GM19239 (cell line): Measurements from ENCODE around the gene STARD7.
A peak's percentile ranks its signal among the peaks of the same experiment; 100 is the strongest.
"Not testable (repeated sequence)": the region's sequence is repeated elsewhere in the genome, so short reads cannot be mapped to it uniquely, and the experiment has no call there.

Experiments used
- DNase-seq: peaks from one replicate; pipeline ENCODE4 v3.0.0; 2011; ENCODE audit warnings: low spot score; ENCODE audit not compliant: insufficient read length
- FAIRE-seq: peaks from 2 replicates; lab custom pipeline; 2011; peaks lifted over from hg19 to GRCh38; lab: Jason Lieb, UNC

Gene STARD7

DNA sequence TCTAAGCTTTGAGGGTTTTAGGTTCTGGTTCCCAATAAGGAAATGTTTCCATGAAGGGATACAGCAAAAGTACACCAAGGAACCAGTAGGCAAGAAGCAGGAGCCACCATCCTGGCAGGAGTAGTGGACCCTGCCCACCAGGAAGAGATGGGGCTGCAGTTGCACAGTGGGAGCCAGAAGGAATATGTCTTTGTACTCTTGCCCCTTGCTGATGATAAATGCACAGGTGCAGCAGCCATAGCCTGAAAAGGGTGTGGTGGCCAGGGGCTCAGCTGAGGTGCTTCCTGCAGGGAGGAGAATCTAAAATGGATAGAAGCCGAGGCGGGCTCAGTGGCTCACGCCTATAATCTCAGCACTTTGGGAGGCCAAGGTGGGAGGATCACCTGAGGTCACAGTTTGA, 29.6 kb upstream of the STARD7 start:
- DNase-seq (no peak), FAIRE-seq (no peak)

DNA sequence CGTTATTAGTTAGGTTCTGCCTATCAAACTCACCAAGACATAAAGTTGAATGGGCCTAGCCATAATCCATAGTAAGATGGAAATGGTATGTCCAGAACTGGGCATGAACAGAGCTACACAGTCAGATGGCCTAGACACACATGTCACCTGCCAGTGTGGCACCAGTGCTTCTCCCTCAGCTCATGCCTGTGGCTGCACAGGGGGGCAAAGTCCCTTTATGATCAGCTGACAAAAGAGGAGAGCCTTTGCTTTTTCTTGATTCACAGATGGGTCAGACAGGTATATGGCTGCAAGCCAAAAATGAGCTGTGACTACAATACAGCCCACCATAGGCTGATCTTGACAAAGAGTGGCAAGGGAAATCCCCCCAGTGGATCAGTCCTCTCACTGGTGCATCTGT, 28.3 kb upstream of the STARD7 start:
- DNase-seq, result no peak
- FAIRE-seq, result no peak

DNA sequence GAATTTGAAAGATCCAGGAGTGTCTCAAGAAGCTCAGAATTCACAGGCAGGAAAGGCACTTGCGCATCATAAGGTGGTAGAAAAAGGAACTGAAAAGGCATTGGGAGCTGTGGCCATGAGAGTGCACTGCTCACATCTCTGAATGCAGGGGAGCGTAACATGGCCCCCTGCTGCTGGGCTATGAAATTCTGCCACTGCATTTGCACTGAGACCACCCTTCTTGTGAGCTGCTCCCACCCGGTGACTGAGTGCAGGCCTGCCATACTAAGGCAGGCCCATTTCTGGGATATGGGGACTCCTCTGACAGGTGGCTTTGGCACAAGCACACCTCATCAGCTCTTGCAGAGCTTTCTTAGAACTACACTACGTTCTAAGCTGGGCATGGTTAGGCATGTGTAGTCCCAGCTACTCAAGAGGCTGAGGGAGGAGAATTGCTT, 25.3 kb upstream of the STARD7 start:
- peak; percentile 88 for FAIRE-seq
- DNase-seq, result peak; percentile 53

DNA sequence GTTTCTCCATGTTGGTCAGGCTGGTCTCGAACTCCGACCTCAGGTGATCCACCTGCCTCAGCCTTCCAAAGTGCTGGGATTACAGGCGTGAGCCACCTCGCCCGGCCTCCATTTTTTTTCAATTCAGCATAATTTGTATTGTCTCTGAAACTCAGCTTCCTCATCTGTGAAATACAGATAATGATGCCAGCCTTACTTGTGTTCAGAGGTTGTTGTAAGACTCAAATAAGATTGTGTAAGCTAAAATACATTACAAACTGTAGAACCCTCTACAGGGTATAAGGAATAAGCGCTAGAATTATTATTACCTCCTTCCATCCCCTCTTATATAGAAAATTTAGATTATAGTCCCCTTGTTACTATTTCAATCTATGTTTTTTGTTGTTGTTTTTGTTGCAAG, 24.8 kb upstream of the STARD7 start:
- DNase-seq (no peak), FAIRE-seq (no peak)

DNA sequence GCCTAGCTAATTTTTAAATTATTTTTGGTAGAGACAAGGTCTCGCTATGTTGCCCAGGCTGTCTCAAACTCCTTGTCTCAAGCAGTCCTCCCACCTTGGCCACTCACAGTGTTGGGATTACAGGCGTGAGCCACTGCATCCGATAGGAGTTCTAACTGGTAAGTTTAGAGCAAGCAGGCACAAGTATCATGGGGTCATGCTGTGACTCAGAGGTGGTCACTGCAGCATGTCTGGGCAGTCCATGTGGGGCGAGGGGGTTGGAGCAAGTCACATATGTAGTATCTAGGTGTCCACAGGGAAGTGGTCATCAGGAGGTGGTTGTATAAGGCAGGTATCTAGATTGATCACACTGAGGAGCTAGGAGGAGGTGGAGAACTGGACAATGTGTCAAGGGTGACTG, 22.7 kb upstream of the STARD7 start:
- no peak for DNase-seq
- no peak for FAIRE-seq

DNA sequence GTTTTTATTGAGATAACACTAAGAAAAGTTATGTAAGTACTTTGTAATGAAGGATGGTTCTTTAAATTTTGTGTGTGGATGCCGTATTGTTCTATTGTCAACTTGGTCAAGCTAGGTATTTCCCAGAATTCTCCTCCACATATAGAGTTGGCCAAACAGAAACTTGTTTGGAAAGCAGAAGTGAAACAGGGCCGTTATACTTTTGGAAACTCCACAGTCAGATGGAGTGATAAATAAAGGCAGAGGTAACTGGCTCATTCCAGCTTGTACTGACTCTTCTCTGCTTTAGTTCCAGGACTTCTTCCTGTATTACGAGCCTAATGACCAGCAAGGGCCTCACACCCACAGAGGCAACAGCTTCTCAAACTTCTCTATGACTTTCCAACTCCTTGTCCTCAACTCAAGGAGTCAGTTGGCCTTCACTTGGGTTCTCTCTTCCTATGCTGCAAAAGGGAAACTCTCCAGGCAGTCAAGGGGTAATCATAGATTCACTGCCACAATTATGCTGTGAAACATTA, 16.4 kb upstream of the STARD7 start:
- DNase-seq (peak; percentile 25), FAIRE-seq (peak; percentile 97)

DNA sequence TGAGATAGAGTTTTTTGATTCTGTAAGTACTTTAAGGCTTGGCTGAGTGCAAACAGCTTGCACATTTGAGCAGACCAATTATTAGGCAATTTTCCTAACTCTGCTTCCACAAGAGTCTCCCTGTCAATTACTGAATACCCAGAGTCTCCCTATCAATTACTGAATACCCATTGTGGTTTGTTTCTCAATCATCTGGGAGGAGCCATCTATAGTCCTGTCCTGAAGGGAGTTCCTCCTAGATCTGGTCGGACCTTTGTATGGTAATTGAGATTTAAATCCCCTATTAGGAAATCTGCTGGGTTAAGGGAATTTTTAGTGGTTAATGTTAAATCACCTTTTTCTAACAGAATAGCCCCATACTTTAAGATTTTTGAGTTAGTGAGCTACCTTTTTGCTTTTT, 12.5 kb upstream of the STARD7 start:
- DNase-seq, result not testable (repeated sequence)

DNA sequence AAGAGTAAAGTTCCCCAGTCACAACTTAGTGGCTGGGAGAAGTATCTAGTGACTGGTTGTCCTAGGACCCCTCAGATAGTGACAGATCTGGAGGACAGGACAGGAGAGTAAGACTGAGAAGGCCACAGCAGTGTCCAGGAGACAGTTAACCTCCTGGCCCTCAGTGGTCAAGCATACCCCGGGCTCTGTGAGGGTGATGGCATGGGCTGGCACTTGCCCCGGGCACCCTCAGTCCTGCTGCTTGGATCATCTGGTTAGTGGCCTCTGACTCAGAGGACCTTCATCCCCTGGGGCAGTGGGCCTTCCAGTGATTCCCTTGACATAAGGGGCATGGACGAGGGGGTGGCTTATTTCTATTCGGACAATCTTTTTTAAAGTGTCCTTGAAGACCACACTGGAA, 11.3 kb upstream of the STARD7 start:
- FAIRE-seq, DNase-seq: not testable (repeated sequence)

More for the DNA sequence above, 12.5 kb upstream of the STARD7 start:
- not testable (repeated sequence) for FAIRE-seq

DNA sequence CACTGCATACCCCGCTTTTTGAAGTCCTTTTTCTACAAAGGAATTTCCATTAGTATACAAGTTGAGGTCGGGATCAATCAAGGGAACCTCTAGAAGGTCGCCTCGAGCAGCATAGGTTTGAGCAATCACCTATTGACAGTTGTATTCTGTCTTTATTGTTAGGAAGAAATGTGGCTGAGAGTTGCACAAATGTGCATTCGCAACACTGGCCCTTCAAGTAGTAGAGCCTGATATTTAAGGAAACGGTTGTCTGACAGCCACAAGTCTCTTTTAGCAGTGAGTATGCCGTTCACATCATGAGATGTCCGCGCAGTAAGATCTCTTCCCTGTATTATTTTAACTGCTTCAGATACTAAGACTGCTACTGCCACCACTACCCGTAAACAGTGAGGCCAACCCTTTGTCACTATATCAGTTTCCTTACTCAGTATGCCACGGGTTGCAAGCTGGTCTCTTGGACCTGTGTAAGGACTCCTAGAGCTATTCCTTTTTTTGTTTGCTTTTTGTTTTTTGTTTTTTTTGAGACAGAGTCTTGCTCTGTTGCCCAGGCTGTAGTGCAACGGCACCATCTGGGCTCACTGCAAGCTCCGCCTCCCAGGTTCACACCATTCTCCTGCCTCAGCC, 10.0 kb upstream of the STARD7 start:
- FAIRE-seq (no peak), DNase-seq (no peak)

DNA sequence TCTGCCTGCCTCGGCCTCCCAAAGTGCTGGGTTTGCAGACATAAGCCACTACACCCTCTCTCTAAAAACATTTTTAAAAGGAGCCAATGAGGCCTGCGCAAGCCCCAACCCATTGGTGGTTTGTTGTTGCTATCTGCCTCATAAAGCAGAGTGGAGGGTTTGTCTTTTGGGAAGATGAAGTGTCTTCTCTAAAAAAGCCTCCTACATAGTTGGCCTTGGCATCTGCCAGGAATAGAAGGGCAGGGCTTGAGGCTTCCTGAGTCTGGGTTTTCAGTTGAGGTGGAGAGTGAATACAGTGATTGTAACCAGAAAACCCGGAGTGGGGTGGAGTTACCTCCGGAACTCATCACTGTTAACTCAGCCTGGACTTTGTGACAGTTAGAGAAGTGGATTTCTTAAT, 5.9 kb upstream of the STARD7 start:
- no peak for DNase-seq
- no peak for FAIRE-seq

DNA sequence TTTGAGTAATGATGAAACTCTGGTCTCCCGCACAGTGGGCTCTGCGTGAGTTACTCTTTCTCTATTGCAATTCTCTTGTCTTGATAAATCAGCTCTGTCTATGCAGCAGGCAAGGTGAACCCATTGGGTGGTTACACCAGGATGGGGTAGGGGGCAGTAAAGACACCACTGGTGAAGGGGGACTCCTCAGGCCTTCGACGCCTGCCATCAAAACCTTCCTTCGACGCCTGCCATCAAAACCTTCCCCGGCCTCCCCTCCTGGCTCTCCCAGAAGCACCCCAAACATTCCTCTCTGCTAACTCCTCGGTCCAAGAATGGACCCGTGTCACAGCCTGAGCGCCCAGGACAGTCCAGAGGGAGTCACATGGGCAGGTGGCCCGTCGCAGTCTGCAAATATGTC, 4.8 kb upstream of the STARD7 start:
- DNase-seq (no peak), FAIRE-seq (no peak)

DNA sequence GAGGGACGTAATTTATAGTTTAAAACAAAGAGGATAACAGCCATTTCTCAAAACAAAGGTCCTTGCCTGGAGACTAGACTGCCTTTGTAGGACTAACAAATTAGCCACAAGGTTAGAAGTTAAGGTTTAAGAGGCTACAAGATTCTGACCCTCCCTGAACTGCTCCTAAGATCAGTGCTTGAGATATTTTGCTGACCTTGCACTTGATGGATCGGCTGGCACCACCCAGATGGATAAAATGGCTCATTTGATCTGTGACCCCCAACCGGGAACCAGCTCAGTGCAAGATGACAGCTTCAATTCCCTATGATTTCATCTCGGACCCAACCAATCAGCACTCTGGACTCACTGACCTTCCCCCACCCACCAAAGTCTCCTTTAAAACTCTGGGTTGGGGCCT, 3.7 kb upstream of the STARD7 start:
- no peak for FAIRE-seq
- DNase-seq, result no peak

DNA sequence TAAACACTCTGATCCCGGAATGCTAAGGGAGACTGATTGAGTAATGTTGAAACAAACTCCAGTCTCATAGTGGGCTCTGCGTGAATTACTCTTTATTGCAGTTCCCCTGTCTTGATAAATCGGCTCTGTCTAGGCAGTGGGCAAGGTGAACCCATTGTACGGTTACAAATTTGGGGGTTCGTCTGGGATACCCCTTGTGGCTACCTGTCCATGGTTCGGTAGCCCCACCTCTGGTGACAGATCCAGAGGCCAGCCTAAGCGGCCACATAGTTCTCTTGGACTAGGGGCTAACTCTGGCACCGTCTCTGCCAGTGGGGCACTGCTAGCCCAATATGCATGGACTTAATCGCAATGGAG, 1.1 kb upstream of the STARD7 start:
- DNase-seq (no peak), FAIRE-seq (peak; percentile 35)

DNA sequence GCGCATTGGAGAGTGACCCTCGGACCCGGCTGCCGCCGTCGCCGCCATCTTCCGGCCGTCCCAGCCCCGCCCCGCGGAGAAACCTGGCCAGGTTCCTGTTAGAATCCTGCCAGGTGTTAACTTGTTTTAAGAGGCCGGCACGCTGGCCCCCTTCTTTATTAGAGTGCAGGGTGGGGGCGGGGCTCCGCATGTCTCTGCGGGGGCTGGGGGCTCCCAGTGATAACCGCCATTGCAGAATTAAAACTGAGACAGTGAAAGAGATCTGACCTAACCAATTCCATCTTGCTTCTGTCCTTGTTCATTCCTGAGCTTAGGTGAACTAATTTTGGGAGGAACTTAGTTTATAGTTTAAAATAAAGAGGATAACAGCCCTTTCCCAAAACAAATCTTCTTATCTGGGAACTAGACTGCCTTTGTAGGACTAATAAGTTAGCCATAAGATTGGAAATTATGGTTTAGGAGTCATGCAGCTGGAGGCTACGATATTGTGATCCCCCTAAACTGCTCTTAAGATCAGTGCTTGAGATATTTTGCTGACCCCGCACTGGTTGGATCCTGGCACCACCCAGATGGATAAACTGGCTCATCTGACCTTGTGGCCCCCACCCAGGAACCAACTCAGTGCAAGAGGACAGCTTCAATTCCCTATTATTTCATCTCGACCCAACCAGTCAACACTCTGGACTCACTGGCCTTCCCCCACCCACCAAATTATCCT, 543 bp upstream of the STARD7 start:
- peak; percentile 37 for FAIRE-seq

DNA sequence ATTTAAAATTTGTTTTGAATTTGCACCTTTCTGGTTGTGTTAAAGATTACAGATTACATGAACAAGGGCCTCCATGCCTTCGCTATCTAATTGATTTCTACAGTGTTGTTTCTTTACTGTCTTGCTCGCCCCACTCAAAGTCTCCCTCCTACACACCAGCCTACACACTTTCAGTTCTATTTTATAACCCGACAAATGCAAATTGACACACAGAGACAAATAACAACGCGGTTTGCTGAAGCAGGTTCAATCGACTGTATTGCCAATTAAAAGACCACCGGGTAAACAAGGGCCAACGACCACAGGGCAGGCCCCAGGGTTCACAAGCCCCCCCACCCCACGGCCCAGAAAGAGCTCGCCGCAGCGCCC, 869 bp downstream of the STARD7 start:
- DNase-seq, result peak; percentile 19
- FAIRE-seq, result peak; percentile 67

More for the DNA sequence above, 543 bp upstream of the STARD7 start:
- no peak for DNase-seq

DNA sequence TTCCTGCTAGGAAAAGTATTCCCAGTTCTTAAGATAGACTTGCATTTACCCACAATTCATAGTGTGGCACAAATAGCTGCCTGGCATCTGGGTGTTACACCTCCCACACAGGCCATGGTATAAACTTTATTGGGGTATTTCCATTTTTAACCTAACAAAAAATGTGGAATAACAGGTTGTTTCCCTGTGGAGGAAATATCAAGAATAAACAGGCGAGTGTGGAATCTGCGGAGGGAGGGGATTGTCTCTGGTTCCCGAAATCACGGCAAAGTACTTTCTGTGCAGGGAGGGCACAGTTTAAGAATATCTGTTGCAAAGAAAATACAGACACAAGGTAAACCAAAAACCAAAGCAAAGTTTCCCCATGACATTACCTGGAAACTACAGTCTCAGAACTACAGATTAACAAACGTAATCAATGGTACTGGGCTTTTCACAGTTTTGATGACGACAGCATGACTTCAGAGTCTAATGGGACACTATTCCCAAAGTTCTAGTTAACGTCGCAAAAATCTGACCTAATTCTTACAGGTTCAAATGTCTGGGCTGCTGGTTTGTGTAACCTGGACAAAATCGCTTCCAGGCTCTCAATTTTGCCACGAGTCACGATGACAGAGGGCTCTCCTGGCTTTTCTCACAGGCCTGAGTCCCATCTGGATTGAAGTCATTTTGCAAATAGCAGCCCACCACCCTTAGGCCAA, 1.4 kb downstream of the STARD7 start:
- DNase-seq (no peak), FAIRE-seq (no peak)

DNA sequence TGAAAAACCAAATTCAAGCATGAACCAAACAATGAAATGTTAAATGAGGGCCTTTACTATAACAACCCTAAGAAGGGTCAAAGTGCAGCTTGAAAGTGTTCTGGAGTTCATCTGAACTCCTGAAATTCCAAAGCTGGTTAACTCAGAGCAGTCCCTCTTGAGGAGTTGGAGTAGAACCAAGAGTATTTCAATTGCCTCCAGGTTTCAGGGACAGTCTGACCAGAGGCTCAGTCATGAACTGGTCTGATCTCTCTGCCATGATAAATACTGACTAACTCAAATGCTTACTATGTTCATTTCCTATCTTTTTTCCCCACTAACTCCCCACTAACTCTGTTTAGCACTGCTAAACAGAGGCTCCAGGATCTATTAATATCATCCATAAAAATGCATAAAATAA, 2.7 kb downstream of the STARD7 start:
- no peak for FAIRE-seq
- DNase-seq, result no peak

DNA sequence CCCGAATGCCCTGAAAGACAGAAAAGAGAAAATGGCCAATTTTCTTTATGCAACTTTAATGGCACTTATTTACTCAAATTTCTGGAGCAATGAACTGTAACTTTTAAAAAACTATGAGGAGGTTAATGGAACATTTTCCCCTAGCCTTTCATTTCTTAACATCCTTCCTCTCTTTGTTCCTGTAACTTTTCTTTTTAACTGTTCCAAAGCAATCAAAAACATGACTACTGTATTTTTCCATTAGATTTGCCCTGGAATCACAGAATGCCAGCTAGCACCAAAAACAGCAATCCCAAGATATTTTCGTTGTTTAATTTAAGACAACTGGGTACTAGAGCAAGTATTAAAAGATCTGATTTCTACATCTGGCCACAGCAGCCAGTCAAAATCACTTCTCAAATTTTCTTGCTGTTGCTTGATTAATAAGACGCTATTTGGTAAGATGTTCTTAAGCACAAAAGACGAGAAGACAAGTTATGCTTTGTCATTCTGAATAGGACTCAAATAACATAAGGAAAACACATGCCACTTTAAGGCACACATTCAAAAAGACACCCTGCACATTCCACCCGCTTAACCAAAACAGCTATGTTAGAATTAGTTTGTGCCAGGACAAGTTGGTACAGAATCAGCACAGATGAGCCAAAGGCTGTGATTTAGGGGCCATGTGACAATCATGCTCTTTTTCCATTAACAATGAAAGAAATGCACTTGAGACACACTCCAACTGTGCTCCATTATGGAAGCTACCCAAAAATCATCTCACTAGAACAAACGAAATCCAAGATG, 3.6 kb downstream of the STARD7 start:
- no peak for DNase-seq
- no peak for FAIRE-seq

DNA sequence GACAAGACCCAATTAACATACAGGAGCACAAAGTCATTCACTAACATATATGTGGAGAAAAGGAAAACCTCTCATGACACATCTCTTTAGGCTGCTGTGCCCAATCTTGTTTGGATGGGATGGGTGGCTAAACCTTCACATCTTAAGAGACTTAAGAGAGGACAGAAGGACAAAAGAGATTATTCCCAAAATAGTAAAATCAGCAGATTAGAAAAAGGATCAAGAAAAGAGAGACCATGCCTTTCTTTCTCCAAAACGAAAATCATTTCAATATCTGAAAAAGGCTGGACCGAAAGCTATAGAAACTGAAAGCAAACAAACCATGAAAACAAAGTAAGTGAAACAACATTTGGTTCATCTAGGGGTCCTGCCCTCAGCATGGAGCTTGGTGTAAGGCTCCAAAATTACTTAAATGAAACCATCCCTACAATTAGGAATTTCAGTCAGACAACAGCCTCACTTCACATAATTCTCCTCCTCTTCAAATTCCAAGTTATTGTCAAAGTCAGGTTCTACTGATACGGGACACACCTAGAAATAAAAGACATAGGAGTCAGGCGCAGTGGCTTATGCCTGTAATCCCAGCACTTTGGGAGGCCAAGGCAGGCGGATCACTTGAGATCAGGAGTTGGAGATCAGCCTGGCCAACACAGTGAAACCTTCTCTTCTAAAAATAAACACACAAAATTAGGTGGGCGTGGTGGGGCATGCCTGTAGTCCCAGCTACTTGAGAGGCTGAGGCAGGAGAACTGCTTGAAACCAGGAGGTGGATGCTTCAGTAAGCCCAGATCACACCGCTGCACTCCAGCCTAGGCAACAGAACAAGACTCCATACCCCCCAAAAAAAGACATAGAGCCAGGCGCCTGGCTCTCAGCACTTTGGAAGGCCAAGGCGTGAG, 5.2 kb downstream of the STARD7 start:
- FAIRE-seq (peak; percentile 88), DNase-seq (peak; percentile 17)
